Measurements from ENCODE around the gene STOM.

Gene STOM

DNA sequence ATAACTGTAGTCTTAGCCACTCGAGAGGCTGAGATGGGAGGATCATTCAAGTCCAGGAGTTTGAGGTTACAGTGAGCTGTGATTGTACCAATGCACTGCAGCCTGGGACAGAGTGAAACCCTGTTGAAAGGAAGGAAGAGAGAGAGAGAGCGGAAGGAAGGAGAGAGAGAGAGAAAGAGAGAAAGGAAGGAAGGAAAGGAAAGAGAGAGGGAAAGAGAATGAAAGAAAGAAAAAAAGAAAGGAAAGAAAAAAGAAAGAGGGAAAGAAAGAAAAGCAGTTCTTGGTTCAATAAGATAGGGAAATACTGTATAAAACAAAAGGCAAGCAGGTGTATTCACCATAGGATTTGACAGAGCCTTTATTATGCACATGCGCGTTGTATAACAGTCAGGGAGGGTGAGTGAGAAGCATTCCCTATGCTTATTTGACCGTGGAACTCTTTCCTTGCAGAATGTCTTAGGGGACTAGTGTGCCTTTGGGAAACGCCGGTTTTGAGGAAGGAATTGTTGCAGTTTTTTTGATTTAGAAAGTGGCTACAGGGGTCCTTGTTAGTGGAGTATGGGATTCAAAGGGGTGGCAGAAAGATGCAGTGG is 60.1 kb downstream of the STOM start:
- Mint-ChIP-seq H3K4me1 (no peaks in the 10 kb centered on the region), H3K27me3 (ENCODE audit: low read depth) (no peaks in the 10 kb centered on the region), H3K4me3 (no peak overlapping the region), H3K36me3 (ENCODE audit: low read depth) (peaks cover 30% of the 10 kb centered on the region), H3K27ac (no peak overlapping the region), H3K9me3 (no peaks in the 10 kb centered on the region)
- TF ChIP-seq CTCF (IDR thresholded peaks at IDR 0.05; ENCODE audit: unreplicated experiment in 3 of 3): no peak

GRCh38 chr9:121309171-121309570 is 60.9 kb downstream of the STOM start:
- Mint-ChIP-seq H3K9me3 (no peaks in the 10 kb centered on the region), H3K27me3 (ENCODE audit: low read depth) (no peaks in the 10 kb centered on the region), H3K36me3 (ENCODE audit: low read depth) (peaks cover 29% of the 10 kb centered on the region), H3K4me3 (no peak overlapping the region), H3K4me1 (no peaks in the 10 kb centered on the region), H3K27ac (no peak overlapping the region)
- TF ChIP-seq CTCF (IDR thresholded peaks at IDR 0.05; ENCODE audit: unreplicated experiment in 3 of 3): no peak

DNA sequence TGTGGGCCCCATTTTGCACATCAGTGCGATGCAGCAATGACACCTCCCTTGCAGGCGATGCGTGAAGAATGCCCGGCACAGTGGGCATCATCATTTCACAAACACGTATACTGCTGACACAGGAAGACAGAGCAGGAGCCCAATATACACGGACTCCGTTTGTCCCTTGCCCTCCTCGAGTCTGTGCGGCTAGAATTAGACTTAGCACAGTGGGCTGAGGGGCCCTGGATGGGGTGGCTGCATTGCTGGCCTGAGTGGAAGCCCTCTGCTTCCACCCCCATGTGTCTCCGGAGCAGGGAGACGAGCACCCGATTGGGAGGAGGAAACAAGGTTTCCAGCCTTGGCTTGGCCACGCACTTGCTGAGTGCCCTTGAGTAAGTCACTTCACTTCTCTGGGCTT is 61.3 kb downstream of the STOM start:
- peaks cover 26% of the 10 kb centered on the region for H3K36me3 Mint-ChIP-seq (ENCODE audit: low read depth)
- H3K4me3 Mint-ChIP-seq: no peak overlapping the region
- no peaks in the 10 kb centered on the region for H3K27me3 Mint-ChIP-seq (ENCODE audit: low read depth)
- no peaks in the 10 kb centered on the region for H3K4me1 Mint-ChIP-seq
- no peak for TF ChIP-seq CTCF (IDR thresholded peaks at IDR 0.05; ENCODE audit: unreplicated experiment in 3 of 3)
- no peak overlapping the region for H3K27ac Mint-ChIP-seq
- no peaks in the 10 kb centered on the region for H3K9me3 Mint-ChIP-seq

GRCh38 chr9:121307976-121308375 is 62.1 kb downstream of the STOM start:
- Mint-ChIP-seq H3K36me3 (ENCODE audit: low read depth) (peaks cover 26% of the 10 kb centered on the region), H3K4me1 (no peaks in the 10 kb centered on the region), H3K4me3 (no peak overlapping the region), H3K27me3 (ENCODE audit: low read depth) (no peaks in the 10 kb centered on the region), H3K27ac (peak overlapping the region in 1 of 3 experiments; percentile 13), H3K9me3 (no peaks in the 10 kb centered on the region)
- no peak for TF ChIP-seq CTCF (IDR thresholded peaks at IDR 0.05; ENCODE audit: unreplicated experiment in 3 of 3)

GRCh38 chr9:121305269-121305994 is 64.6 kb downstream of the STOM start:
- H3K9me3 Mint-ChIP-seq: no peaks in the 10 kb centered on the region
- H3K27ac Mint-ChIP-seq: no peak overlapping the region
- no peak for TF ChIP-seq CTCF (IDR thresholded peaks at IDR 0.05; ENCODE audit: unreplicated experiment in 3 of 3)
- peaks cover 3% of the 10 kb centered on the region for H3K4me1 Mint-ChIP-seq
- peaks cover 12% of the 10 kb centered on the region for H3K36me3 Mint-ChIP-seq (ENCODE audit: low read depth)
- no peaks in the 10 kb centered on the region for H3K27me3 Mint-ChIP-seq (ENCODE audit: low read depth)
- no peak overlapping the region for H3K4me3 Mint-ChIP-seq

GRCh38 chr9:121304707-121305106 is 65.3 kb downstream of the STOM start:
- H3K27me3 Mint-ChIP-seq (ENCODE audit: low read depth): no peaks in the 10 kb centered on the region
- H3K9me3 Mint-ChIP-seq: no peaks in the 10 kb centered on the region
- H3K36me3 Mint-ChIP-seq (ENCODE audit: low read depth): peaks cover 7% of the 10 kb centered on the region
- no peak overlapping the region for H3K27ac Mint-ChIP-seq
- no peak overlapping the region for H3K4me3 Mint-ChIP-seq
- H3K4me1 Mint-ChIP-seq: peaks cover 9% of the 10 kb centered on the region
- no peak for TF ChIP-seq CTCF (IDR thresholded peaks at IDR 0.05; ENCODE audit: unreplicated experiment in 3 of 3)

Measured in nephron (organoid).